ENCODE measurements around the gene CDV3. TPM values are rescaled to one million over a fixed set of nuclear protein-coding genes. Genes with fewer than 3 reads are reported as not detected.

The CDV3 gene
- total and polyA plus RNA-seq, 2 donors (not counting 3 experiments of a cell fraction or from before 2014, with no cell fraction given) = 46.7 to 229 TPM

DNA sequence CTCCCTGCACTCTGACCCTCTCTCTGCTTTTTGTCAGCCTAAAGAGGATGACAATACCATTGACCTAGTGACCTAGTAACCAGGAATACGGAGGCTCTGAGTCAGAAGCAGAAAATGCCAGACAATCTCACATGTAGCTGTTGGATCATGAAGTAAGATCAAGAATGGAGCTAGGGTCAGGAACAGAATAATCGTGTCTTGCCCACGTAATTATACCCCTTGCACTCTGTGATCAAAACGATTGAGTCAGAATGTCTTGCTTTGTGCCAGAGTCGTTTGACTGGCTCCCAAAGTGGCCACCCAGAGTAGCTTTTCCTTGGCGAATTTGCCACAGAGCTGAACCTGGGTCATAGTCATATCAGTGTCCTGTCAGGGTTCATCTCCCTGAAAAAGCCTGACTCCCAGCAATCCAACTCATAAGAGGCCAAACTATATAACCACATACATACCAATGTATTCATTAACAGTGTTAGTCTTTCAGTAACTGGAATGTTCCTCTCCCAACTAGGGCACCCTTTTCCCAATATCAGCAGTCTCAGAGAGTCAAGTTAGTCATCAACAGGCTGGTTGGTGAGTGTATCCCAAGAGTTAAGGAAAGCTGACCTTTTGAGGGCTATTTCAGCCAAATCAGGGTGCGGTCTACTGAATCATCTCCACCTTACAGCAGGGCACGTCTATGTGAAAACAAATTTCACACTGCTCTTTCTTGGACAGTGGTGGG is 5.0 kb upstream of the CDV3 start:
- Histone ChIP-seq H3K4me2 (ENCODE audit: insufficient read depth, low read length) (peak overlapping the region; percentile 44), H2AFZ (ENCODE audit: low read depth, low read length) (peak overlapping the region; percentile 16), H3K4me3 (replicated peaks in 1 of 3; ENCODE audit: insufficient read depth in 1 of 3, low read depth in 1 of 3, low read length in 3 of 3) (no peak overlapping the region), H3K27me3 (ENCODE audit: control insufficient read depth in 2 of 2, insufficient read depth in 2 of 2, low read length in 2 of 2) (no peaks in the 10 kb centered on the region), H3K36me3 (ENCODE audit: control insufficient read depth in 2 of 2, extremely low read depth in 1 of 2, insufficient read depth in 2 of 2, low read length in 2 of 2) (no peaks in the 10 kb centered on the region), H3K9ac (replicated peaks; ENCODE audit: extremely low read depth, insufficient read depth, low read length) (no peak overlapping the region), H3K79me2 (ENCODE audit: control insufficient read depth, insufficient read depth, low read length) (no peaks in the 10 kb centered on the region), H3K9me1 (replicated peaks; ENCODE audit: control insufficient read depth, extremely low read depth, insufficient read depth, low read length) (no peaks in the 10 kb centered on the region), H3K4me1 (ENCODE audit: control insufficient read depth, extremely low read depth, insufficient read depth, low read length) (peaks cover 47% of the 10 kb centered on the region), H4K20me1 (replicated peaks; ENCODE audit: control insufficient read depth, extremely low read depth, insufficient read depth, low read length) (no peaks in the 10 kb centered on the region), H3K9me3 (replicated peaks; ENCODE audit: control insufficient read depth, insufficient read depth, low read length) (no peaks in the 10 kb centered on the region), H3K27ac (ENCODE audit: insufficient read depth, low read depth, low read length) (peak overlapping the region; percentile 93)
- ChIA-PET POLR2A (interaction anchor here (0.6 kb wide), 1 partner anchor 29 kb away, joined by 3 read pairs; no protein-coding TSS in a partner anchor), CTCF (interaction anchor here (1.0 to 1.7 kb wide), 4 partner anchors 10 to 80 kb away, joined by 3 to 7 read pairs (median 6); no protein-coding TSS in a partner anchor)
- BruUV-seq (replicated peaks) = no TSS peak
- DNase-seq (ENCODE audit: low read depth, low spot score) = peak; percentile 65
- intact Hi-C loops (cut with micrococcal nuclease) (no loop called here), dilution Hi-C loops (cut with MboI; ENCODE audit: extremely low pct_ligation_motif_present, low sequenced_read_pairs) (no loop called here)
- TF ChIP-seq JUN (IDR thresholded peaks at IDR 0.05; ENCODE audit: borderline replicate concordance, insufficient read depth, insufficient read length, low read depth) = peak; percentile 26
- peak; percentile 69 for TF ChIP-seq GATA2 (IDR thresholded peaks at IDR 0.05; ENCODE audit: insufficient read depth, insufficient read length, low read depth, low read length)
- peak; percentile 72 for TF ChIP-seq FOS (IDR thresholded peaks at IDR 0.05; ENCODE audit: borderline replicate concordance, insufficient read depth, low read length)
- TF ChIP-seq EZH2 (IDR thresholded peaks at IDR 0.05; ENCODE audit: borderline replicate concordance, low read depth, low read length, severe bottlenecking) = no peak
- peak; percentile 42 for TF ChIP-seq POLR2AphosphoS5 (IDR thresholded peaks at IDR 0.05; ENCODE audit: insufficient read depth, low read depth, low read length)
- peak; percentile 55 for FAIRE-seq

Data from endothelial cell of umbilical vein (primary cell).